Right renal pelvis (tissue), 4 donors: ENCODE data around the gene WDR82. TPM values are rescaled to one million over a fixed set of nuclear protein-coding genes. Genes with fewer than 3 reads are reported as not detected.

Experiments used
- DNase-seq, 4 donors: peaks; one replicate each; pipeline ENCODE4 v3.0.0-alpha.2; 2013; ENCODE audit warnings: low read depth in 4 of 4, low spot score in 3 of 4, missing footprints in 1 of 4
- polyA plus RNA-seq, 4 donors: library from polyadenylated mRNA; unstranded; fragments of 120-200 nt; gene quantifications; one replicate each; pipeline ENCODE4 v1.2.1, GENCODE V29; 2013; ENCODE audit not compliant: insufficient read length in 4 of 4

Gene WDR82
- polyA plus RNA-seq, 4 donors, result 92.9 to 110 (median 106) TPM

DNA sequence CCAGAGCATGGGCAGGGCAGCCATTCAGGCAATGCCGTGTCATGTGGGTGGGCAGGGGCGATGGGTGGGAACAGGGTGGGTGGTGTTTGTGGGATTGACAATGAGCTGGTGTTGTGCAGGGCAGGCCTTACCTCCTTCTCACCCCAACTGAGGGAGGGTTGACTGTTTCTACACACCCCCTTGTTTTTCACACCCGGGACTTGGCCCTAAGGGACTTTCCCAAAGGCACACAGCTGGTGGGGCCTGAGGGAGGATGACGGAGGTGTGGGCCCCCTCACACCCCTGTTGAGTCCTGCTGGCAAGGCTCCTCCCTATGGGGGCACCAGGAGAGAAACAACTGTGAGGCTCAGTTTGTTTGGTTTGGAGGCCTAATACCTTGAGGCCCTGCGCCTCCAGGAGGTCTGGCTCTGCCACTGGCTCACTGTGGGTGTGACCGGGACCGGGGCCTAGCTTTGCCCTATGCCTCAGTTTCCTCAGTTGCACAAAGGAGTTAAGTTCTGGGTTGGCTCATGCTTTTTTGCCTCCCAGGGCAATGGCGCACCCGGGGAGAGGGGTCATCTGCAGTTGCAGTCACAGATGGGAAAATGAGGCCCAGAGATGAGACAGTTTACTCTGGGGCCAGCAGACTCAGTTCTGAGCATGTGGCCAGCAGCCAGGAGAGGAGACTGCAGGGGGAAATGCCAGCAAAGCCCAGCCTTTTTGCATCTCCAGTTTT is 32.6 kb upstream of the WDR82 start:
- no peak for DNase-seq

DNA sequence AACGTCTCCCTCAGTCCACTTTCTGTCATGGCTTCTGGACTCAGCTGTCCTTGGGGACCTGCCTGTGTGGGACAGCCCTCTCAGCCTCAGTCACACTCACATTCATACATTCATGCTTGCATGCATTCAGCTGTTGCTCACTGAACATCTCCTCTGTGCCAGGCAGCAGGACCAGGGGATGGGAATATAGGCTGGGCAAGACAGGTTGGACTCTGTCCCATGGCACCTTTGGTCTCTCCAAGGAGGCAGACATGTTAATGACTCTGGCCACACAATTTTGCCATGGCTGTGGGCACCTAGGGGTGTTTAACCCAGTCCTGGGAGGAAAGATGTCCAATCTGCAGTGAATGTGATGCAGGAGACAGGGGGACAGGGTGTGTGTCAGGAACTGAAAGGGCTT is 29.9 kb upstream of the WDR82 start:
- DNase-seq, result no peak

DNA sequence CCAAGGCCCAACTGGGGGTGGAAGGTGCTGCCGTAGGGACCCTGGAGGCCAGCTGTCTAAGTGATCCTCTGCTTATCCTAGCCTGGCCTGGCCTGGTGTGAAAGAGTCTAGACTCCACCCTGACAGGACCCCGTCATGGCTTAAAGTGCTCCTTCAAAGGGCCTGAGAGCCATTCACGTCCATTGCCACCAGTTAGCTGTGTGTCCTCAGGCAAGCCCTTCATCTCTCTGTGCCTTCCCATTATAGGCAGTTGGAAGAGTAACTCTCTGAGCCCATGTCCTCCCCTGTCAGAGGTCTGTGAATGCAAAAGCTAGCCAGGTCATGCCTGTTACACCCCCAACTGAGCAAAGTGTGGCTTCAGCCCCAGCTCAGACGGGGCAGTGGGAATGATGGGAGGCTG is 28.5 kb upstream of the WDR82 start:
- no peak for DNase-seq

DNA sequence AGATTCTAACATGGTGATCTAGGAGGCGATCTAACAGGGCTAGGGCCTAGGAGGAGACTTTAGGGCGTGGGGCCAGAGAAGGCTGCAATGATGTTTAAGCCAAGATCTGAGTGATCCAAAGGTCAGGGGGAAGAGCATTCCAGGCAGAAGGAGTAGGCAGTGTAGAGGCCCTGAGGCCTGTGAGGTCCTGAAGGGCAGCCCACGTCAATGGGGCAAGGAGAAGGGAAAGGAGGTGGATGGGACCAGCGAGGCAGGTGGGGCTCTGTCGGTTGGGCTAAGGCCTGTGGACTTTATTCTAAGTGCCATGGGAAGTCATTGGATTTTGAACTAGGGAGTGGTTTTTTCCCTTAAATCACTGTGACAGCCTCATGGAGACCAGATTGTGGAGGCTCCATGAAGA is 27.5 kb upstream of the WDR82 start:
- no peak for DNase-seq

DNA sequence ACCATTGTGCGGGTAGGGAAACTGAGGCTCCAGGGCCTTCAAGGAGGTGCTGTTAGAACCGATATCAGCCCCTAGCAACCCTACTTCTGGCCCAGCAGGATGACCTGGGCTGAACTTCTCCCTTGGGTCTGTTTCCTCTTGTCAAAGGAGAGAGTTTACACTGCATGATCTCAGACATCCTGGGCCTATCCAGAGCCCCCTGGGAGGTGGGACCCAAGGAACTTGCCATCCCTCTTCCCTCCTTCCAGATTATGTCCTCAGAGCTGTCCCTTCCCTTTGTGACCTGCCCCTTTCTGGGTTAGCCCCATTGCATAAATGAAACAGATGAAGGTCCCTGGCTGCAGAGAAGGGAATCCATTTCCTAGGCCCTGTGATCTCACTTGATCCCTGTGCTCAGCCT is 25.4 kb upstream of the WDR82 start:
- no peak for DNase-seq

DNA sequence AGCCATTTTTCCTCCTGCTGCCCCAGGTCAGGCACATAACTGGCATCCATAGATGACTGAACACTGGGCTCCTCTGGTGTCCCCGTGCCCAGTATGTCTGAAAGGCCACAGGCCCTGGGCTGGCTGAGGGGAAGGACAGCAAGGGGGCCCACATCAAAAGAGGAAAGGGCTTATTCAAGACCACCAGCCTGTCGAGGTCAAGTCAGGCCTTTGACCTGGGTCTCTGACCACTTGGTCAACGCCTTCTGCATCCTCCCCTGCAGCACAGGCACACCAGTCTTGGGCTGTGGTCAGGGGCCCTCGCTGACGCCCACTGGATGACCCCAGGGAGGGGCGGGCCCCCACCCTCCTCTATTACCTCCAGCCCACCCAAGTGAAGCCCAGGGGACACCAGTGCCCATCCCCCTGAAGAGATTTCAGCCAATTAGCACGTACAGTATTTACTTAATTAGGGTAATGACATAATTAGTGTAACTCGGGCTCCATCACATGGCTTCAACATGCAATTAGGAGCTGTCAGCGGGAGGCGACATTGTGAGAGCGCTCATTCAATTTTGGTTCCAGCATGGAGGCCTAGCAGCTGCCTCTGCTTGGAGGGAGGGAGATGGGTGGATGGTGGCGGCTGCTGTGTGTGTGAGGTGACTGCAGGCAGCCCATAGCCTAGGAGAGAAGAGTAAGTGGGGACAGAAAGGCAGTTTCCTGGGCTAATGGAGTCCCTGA is 24.1 kb upstream of the WDR82 start:
- DNase-seq, result no peak

DNA sequence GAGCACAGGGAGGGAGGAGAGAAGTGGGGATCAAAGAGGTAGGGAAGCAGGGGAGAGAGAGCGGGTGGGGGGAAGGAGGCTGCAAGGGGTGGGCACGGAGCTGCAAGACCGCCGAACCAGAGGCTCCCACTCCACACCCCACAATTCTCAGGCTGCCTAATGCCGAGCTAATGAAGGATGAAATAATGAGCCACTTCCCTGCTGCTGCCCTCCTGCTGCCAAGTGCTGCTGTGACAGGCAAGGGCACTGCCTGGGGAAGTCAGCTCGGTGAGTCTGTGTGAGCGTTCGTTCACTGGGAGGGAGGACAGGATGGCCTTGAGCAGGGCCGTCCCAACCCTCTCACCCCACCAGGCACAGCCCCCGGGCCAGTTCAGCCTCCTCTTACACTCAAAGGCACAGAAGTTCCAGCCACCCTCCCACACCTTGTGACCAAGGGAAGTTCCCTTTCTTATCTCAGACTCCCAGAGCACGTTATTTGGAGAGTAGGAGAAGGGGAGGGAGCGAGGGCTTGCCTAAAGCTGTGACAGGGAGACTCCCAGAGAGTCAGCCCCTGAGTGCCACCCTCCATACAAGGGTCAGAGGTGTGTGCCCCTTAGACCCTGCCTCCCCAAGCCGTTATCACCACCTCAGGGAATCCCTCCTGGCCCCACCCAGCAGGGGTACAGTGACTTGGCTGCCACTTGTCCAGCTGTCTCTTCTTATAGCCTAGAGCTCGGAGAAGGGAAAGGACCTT is 21.6 kb upstream of the WDR82 start:
- DNase-seq, result peak in 1 of 4 donors; percentile 47

DNA sequence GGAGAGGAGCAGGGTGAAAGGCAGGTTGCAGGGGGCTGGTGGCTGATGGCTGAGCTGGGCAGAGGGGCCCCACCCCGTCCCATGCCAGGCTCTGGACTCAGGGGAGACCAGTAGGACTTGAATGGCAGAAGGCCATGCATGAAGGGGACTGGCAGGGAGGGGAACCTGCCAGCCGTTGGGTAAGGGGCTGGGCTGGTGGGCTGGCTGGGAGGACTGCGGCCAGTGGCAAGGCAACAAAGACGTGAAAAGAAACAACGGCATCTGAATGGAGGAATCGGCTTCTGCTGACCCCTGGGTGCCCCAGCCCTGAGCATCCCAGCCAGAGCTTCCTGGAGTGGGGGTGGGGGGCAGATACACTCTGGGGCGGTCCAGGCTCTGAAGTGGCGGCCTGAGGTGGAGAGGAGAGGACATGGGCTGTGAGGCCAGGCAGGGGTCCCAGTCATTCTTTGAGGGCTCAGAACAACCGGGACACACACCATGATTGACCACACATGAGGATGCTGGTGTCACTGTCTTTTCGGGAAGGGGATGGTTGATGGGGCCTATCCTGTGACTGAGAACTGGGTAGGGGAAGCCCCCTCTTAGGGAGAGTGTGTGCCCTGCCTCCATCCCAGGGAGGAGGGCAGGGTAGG is 20.9 kb upstream of the WDR82 start:
- no peak for DNase-seq

DNA sequence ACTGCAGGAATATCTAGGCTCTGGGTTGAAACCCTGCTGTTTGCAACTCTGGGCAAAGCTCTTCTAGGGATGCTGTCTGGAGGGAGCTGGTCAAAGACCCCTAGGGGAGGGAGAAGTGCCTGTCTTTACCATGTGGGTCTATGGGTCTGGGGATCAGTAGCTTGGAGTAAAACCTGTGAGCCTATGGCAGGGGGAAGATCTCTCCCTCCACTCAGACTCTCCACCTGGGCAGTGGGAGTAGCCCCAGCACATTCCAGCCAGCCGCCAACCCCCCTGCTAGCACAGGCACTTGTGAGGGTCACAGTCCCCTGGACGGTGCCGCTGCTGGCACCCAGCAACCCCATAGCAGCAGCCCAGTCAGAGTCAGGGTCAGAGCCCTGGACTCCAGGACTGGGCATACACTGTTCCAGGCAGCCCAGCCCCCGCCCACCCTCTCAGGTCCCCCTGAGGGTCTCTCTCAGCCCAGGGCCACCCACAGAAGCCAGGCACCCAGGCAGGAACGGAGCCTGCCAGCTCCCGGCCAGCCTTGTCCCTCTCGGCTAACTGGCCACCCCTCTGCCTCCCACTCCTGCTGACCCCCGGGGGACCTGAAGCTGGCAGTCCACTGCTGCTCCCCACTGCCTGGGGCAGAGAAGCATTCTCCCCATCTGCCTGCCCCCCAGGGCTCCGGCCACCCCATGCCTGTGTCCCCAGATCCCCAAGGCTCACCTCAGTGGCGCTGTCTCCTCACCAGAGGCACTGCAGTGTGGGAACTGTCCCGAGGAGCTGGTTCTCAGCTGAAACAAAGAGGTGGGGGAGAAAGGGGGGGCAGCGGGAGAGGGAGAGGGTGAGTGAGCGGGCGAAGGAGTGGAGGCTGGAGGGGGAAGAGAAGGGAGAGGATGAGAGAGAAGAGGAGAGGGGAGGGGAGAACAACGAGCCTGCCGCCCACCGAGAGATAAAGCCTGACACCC is 20.0 kb upstream of the WDR82 start:
- DNase-seq, result peak in 1 of 4 donors; percentile 63

DNA sequence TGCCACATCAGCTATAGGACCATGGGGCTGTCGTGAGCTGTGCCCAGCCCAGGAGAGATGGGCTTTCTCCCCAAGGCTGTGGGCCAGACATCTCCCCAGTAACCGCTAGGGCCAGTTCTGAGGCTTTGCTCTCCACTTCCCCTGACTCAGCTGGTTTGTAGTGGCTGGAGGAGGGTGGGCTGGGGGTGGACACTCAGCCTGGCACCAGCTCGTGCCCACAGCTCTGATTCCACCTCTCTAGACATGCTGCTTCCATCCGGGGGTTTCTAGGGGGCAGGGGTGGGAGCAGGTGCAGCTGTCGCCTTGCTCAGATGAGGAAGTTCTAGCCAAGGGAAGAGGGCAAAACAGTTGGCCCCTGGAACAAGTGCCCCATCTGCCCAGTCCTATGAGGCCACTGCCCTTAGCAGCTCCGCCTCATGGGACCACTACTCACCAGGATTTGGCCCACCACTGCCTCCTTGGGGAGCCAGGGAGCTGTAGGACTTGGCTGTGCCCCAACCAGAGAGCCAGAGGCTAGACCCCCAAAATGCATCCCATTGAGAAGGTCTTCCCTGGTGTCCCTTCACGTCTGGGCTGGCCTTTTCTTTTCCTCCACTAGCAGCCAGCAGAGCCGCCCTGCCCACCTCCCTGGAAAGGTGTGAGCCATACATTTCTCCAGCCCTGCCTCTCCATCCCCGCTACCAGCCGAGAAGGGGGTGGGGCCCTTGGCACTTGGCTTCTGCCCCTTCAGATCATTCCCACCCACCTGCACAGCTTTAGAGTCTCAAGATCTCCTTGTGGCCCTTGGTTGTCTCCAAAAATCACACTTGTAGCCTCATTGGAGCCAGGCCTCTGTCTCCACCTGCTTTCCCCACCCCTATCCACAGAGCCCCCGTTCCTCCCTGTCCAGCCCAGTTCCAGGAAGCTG is 19.0 kb upstream of the WDR82 start:
- no peak for DNase-seq

DNA sequence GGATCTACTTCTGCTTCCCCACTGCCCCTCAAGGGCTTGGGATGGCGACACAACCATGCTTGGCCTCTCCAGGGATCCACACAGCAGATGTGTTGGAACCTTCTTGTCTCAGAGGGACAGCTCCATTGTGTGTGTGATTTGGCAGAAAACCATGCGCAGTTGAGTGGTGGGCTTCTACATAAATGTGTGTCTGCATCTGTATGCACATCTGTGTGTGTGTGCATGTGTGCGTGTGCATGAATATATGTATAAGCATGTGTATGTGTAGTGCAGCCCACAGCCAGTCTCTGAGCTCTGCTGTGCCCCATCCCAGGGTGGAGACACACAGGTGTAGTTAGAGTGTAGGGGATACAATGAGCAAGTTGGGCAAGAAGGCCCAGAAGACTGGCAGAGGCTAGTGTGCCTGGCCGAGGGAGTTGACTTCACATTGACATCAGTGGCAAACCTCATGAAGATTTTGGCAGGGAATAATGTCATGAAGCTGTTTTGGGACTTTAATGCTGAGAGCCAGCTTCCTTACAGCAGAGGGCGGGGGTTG is 17.3 kb upstream of the WDR82 start:
- DNase-seq, result no peak

DNA sequence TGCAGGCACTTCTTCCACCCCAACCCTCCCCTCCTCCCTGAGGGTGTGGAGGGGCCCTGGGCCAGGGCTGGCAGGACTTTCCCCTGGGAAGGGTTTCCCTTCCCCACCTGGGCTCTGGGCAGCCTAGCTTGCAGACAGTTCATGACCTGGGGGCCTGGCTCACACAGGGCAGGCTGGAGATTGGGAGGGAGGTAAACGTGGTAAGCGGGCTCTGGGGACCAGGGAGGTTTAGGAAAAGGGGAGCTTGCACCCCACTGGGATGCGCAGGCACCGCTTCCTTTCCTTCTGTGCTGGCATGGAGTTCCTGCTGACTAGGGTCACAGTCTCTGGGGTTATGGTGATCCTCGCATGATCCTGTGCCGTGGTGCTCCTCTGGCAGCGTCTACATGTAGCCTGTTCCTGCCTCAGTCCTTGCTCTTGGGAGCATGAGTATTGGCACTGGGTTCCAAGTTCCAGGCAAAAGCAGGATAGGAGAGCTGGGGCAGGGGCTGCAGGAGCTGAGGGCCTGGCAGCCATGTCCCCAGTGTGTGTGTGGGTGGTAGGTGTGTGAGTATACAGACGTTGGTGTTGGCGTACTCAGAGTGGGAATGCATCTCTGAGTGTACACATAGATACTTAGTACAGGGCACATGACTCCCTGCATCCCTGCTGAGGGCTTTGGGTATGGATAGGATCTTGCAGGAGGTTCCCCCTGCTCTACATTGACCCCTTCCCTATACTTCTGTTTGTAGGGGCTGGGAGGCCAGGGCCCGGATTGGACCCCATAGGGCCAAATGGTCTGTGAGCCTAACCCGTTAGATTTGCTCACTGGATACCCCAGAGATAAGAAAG is 16.1 kb upstream of the WDR82 start:
- no peak for DNase-seq

DNA sequence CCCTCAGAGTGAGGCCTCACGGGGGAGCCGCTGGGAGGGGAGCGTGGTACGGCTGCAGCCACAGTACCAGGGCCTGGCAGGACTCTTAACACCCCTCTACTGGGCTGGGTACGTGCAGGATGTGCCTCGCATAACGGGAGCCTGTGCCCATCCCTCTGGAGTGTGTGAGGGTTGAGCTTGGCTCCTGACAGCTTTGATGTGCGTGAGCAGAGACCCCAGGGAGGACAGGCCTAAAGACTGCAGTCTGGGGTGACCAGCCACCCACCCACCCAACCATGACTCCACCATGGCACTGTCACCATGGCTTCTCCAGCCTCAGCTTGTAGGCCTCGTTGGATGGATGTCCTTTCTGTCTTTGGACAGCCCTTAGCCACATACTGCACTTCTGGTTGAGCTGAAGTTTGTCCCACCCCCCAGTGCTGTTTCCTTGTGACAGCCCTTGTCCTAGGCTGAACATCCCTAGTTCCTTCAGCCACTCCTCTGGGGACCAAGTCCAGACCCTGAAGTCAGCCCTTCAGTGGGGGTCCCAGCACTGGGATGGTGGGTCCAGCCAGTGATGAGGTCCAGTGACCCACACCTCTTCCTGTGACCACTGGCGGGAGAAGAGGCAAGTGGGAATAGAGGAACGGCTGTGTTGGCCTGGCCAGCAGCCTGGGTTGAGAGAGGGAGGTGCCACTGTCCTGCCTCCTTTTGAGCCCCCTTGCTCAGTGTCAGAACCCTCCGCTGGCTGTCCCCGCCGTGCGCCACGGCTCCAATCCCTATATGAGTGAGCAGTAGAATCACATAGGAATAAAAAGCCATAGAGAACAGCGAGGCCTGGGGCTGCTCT is 15.3 kb upstream of the WDR82 start:
- DNase-seq, result no peak

DNA sequence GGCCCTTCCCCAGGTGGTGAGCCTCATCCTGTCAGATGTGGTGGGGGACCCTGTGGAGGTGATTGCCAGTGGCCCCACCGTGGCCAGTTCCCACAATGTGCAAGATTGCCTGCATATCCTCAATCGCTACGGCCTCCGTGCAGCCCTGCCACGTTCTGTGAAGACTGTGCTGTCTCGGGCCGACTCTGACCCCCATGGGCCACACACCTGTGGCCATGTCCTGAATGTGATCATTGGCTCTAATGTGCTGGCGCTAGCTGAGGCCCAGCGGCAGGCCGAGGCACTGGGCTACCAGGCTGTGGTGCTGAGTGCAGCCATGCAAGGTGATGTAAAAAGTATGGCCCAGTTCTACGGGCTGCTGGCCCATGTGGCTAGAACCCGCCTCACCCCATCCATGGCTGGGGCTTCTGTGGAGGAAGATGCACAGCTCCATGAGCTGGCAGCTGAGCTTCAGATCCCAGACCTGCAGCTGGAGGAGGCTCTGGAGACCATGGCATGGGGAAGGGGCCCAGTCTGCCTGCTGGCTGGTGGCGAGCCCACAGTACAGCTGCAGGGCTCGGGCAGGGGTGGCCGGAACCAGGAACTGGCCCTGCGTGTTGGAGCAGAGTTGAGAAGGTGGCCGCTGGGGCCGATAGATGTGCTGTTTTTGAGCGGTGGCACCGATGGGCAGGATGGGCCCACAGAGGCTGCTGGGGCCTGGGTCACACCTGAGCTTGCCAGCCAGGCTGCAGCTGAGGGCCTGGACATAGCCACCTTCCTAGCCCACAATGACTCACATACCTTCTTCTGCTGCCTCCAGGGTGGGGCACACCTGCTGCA is 14.0 kb upstream of the WDR82 start:
- no peak for DNase-seq

DNA sequence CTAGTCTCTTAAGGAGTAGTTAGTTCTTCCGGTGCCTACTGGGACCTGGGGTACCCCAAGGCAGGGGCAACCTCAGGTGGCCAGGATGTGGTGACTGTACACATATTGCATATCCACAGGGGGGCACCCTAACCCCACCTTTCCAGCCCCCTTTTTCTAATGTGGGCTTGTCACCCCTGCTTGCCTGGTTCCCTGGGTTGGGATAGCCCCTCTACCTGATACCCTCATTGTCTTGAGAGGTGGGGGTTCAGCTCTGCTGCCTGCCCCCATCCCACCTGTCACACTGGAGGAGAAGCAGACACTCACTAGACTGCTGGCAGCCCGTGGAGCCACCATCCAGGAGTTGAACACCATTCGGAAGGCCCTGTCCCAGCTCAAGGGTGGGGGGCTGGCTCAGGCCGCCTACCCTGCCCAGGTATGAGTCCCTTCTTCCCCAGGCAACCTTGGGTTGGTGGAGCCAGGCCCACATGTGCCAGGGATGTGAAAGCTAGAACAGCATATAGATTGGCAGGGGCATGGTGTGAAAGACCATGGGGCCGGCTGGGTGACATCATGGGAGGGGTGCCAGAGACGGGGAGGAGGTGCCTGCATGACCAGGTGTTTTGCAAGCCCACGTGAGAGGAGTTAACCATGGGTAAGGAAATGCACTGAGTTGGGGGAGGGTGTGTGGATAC is 13.2 kb upstream of the WDR82 start:
- DNase-seq, result no peak
